LNCaP clone FGC (cell line): ENCODE data around the gene MAP3K20.
"Not testable (repeated sequence)": the region's sequence is repeated elsewhere in the genome, so short reads cannot be mapped to it uniquely, and the experiment has no call there.

Source experiments
- DNase-seq: peaks from one replicate; pipeline ENCODE4 v3.0.0-alpha.2; 2011; ENCODE audit warnings: low read depth
- H3K4me3 ChIP-seq: 2 replicates; pipeline ENCODE4 v1.5.1; 2011; ENCODE audit warnings: mild to moderate bottlenecking, low read depth, low read length, control low read depth
- TF ChIP-seq, protein P1 (sequence below): IDR thresholded peaks from 2 replicates; pipeline ENCODE4 v1.5.1; 2012; ENCODE audit warnings: mild to moderate bottlenecking; ENCODE audit not compliant: control insufficient read depth, insufficient read depth; ENCODE audit errors: extremely low read depth

The MAP3K20 gene

GRCh38 chr2:173305303-173305702 lies 229.7 kb downstream of the MAP3K20 start:
- H3K4me3 ChIP-seq = no peak overlapping the region
- TF ChIP-seq, protein P1, sequence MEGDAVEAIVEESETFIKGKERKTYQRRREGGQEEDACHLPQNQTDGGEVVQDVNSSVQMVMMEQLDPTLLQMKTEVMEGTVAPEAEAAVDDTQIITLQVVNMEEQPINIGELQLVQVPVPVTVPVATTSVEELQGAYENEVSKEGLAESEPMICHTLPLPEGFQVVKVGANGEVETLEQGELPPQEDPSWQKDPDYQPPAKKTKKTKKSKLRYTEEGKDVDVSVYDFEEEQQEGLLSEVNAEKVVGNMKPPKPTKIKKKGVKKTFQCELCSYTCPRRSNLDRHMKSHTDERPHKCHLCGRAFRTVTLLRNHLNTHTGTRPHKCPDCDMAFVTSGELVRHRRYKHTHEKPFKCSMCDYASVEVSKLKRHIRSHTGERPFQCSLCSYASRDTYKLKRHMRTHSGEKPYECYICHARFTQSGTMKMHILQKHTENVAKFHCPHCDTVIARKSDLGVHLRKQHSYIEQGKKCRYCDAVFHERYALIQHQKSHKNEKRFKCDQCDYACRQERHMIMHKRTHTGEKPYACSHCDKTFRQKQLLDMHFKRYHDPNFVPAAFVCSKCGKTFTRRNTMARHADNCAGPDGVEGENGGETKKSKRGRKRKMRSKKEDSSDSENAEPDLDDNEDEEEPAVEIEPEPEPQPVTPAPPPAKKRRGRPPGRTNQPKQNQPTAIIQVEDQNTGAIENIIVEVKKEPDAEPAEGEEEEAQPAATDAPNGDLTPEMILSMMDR = no peak
- DNase-seq = no peak

- DNase-seq = no peak
- TF ChIP-seq, protein P1 = no peak
- H3K4me3 ChIP-seq = no peak overlapping the region
These were observed 231.6 kb downstream of the MAP3K20 start for GRCh38 chr2:173307293-173307692.

- not testable (repeated sequence) for H3K4me3 ChIP-seq, DNase-seq
These were observed 233.7 kb downstream of the MAP3K20 start for GRCh38 chr2:173309370-173309769.

GRCh38 chr2:173311844-173312606 lies 236.4 kb downstream of the MAP3K20 start:
- DNase-seq = no peak
- H3K4me3 ChIP-seq = no peak overlapping the region
- TF ChIP-seq, protein P1 = no peak
